GM23248 (cell line): ENCODE results near the gene GAL3ST1. TPM values are rescaled to one million over a fixed set of nuclear protein-coding genes. Genes with fewer than 3 reads are reported as not detected.

Source experiments
- DNase-seq: peaks from one replicate; pipeline ENCODE4 v3.0.0-alpha.2; 2015
- H2AFZ ChIP-seq: fragments of 200-600 bp; sonication (generic); 2 replicates; pipeline ENCODE4 v1.6.1; 2016; ENCODE audit warnings: antibody characterized with exemption
- H3F3A ChIP-seq: fragments of 200-600 bp; sonication (generic); 2 replicates; pipeline ENCODE4 v1.6.1; 2016; ENCODE audit warnings: mild to moderate bottlenecking, antibody characterized with exemption, mixed run types; ENCODE audit not compliant: insufficient read depth
- H3K27ac ChIP-seq: fragments of 200-600 bp; sonication (generic); 2 replicates; pipeline ENCODE4 v1.5.1; 2016; ENCODE audit warnings: mild to moderate bottlenecking
- H3K27me3 ChIP-seq: fragments of 200-600 bp; sonication (generic); replicated peaks from 2 replicates; pipeline ENCODE4 v1.6.1; 2016; ENCODE audit warnings: mild to moderate bottlenecking; ENCODE audit not compliant: insufficient read depth
- H3K36me3 ChIP-seq: fragments of 200-600 bp; sonication (generic); 2 replicates; pipeline ENCODE4 v1.6.1; 2016; ENCODE audit warnings: low read depth, mild to moderate bottlenecking
- H3K4me1 ChIP-seq: fragments of 200-600 bp; sonication (generic); 2 replicates; pipeline ENCODE4 v1.6.1; 2016; ENCODE audit warnings: mild to moderate bottlenecking; ENCODE audit not compliant: insufficient read depth
- H3K4me2 ChIP-seq: fragments of 200-600 bp; sonication (generic); one replicate; pipeline ENCODE4 v1.6.1; 2016; ENCODE audit warnings: mild to moderate bottlenecking; ENCODE audit not compliant: unreplicated experiment
- H3K4me3 ChIP-seq: fragments of 200-600 bp; sonication (generic); 2 replicates; pipeline ENCODE4 v1.5.1; 2016; ENCODE audit warnings: mild to moderate bottlenecking
- H3K79me2 ChIP-seq: fragments of 200-600 bp; sonication (generic); 2 replicates; pipeline ENCODE4 v1.6.1; 2016; ENCODE audit warnings: mild to moderate bottlenecking; ENCODE audit not compliant: insufficient read depth
- H3K9ac ChIP-seq: fragments of 200-600 bp; sonication (generic); 2 replicates; pipeline ENCODE4 v1.6.1; 2016; ENCODE audit warnings: mild to moderate bottlenecking
- H3K9me2 ChIP-seq: fragments of 200-600 bp; sonication (generic); 2 replicates; pipeline ENCODE4 v1.6.1; 2016; ENCODE audit warnings: mixed run types, mild to moderate bottlenecking, moderate library complexity; ENCODE audit not compliant: insufficient read depth
- H3K9me3 ChIP-seq: fragments of 200-600 bp; sonication (generic); one replicate; pipeline ENCODE4 v1.6.1; 2017; ENCODE audit warnings: low read depth
- H4K20me1 ChIP-seq: fragments of 200-600 bp; sonication (generic); 2 replicates; pipeline ENCODE4 v1.6.0; 2016; ENCODE audit not compliant: insufficient read depth
- EZH2 ChIP-seq: fragments of 200-600 bp; sonication (generic); IDR thresholded peaks from 2 replicates; pipeline ENCODE4 v1.6.1; 2018; ENCODE audit warnings: antibody characterized with exemption, mild to moderate bottlenecking; ENCODE audit not compliant: insufficient read depth, poor library complexity, severe bottlenecking
- EZH2phosphoT487 ChIP-seq: fragments of 200-600 bp; sonication (generic); IDR thresholded peaks from 2 replicates; pipeline ENCODE4 v1.6.1; 2018; ENCODE audit warnings: antibody characterized with exemption, moderate library complexity, mild to moderate bottlenecking, low read depth; ENCODE audit not compliant: insufficient read depth
- WGBS, 2 experiments: methylation state at CpG; one replicate each; pipeline ENCODE4 v1.1.6; 2015 to 2017; ENCODE audit warnings: low lambda C conversion rate in 2 of 2, low coverage in 1 of 2; ENCODE audit errors: missing lambda C conversion rate in 2 of 2; 5-methylcytosine and 5-hydroxymethylcytosine counted together
- in situ Hi-C: fragments of 300-500 bp; cut with MboI; formaldehyde crosslinking; loops from 2 replicates; pipeline ENCODE4 v1.15.0; 2020
- polyA plus RNA-seq: library from polyadenylated mRNA; unstranded; fragments of >200 nt; fragmentation: Nextera tagmentation; extraction: Ambion mirVana; gene quantifications from 2 replicates; pipeline ENCODE4 v1.2.1, GENCODE V29; 2016
- total RNA-seq: library from RNA; depleted of rRNA; stranded (reverse); fragments of >200 nt; shearing (Covaris generic); gene quantifications from 2 replicates; pipeline ENCODE4 v1.2.3, GENCODE V29; 2014

The GAL3ST1 gene
- total and polyA plus RNA-seq, 2 experiments from 2014 or later, result not detected

DNA sequence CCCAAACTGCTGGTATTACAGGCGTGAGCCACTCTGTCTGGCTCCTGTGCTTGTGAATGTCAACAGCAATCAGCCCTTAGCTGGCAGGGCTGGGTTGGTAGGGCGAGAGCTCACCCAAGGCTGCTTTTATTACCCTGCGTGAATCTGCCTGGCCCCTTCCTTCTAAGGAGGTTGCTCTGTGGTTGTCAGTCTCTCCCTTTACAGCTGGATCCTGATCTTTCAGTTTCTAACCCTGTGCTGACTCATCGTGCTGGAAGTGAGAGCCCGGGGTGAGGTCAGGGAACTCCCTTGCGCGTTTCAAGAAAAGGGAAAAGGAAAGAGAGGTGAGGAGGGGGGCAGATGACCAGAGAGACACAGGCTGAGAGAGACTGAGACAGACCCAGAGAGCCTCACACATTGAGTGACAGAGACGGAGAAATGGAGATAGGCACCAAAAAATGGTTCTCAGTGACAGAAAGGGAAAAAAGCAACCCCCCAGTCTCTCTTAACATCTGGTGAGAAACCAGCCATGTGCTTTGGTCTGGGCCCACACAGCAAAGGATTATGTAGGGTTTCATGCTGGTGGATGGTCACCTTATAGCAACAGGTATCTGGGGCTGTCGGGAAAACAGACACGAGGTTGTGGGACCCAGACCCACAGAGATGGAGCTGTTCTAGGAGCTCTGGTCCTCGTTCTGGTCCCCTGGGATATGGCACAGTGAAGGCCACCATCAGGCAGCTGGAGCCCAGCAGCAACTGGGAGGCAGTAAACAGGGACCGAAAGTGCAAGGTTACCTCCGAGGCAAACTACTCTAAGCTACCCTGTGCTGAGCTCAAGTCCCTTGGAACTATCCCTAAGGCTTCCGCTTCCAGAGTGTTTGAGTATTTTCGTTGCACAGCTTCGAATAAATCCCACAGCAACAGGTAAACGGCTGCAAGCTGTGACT, 35.1 kb upstream of the GAL3ST1 start:
- no peaks in the 10 kb centered on the region for H3K36me3 ChIP-seq
- peaks cover 23% of the 10 kb centered on the region for H3K4me1 ChIP-seq
- in situ Hi-C loops, result no loop called here
- no peaks in the 10 kb centered on the region for H3K9me3 ChIP-seq
- peak overlapping the region; percentile 58 for H3K4me3 ChIP-seq
- DNase-seq, result peak; percentile 91
- H3K27ac ChIP-seq, result peak overlapping the region; percentile 62
- 45 to 46% methylated on average over 17 of the region's 17 CpGs for WGBS, 2 experiments
- H4K20me1 ChIP-seq, result no peaks in the 10 kb centered on the region
- H3K9ac ChIP-seq, result peak overlapping the region; percentile 42
- peak overlapping the region; percentile 88 for H3K4me2 ChIP-seq
- no peaks in the 10 kb centered on the region for H3K27me3 ChIP-seq
- H3K79me2 ChIP-seq, result no peaks in the 10 kb centered on the region
- H2AFZ ChIP-seq, result peak overlapping the region; percentile 84
- TF ChIP-seq EZH2phosphoT487 (no peak), EZH2 (no peak)
- H3K9me2 ChIP-seq, result no peaks in the 10 kb centered on the region
- peaks cover 9% of the 10 kb centered on the region; the same call in 1 of the 2 replicates for H3F3A ChIP-seq

DNA sequence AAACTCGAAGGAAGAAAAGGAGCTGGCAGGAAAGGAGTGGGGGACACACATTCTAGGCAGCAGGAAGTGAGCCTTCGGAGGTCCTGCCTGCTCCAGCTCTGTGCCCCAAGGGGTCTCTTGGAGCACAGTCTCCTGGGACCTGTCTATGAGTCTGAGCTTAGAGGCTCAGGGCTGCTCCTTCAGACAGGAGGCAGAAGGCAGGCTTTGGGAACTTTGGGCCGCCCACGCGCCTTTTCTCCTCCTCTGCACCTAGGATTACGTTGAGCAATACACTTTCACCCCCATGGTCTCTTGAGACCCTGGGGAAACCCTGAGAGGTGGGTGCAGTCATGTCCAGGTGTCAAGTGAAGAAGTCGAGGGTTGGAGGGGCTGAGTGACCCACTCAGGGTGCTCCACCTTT, 33.5 kb upstream of the GAL3ST1 start:
- Histone ChIP-seq H3K4me3 (no peak overlapping the region), H2AFZ (no peak overlapping the region), H3K36me3 (no peaks in the 10 kb centered on the region), H3K27ac (no peak overlapping the region), H3K9me3 (no peaks in the 10 kb centered on the region), H3K27me3 (no peaks in the 10 kb centered on the region), H3K4me1 (peaks cover 23% of the 10 kb centered on the region), H3K9ac (no peak overlapping the region), H3K79me2 (no peaks in the 10 kb centered on the region), H4K20me1 (no peaks in the 10 kb centered on the region), H3K9me2 (no peaks in the 10 kb centered on the region), H3F3A (peaks cover 9% of the 10 kb centered on the region; the same call in 1 of the 2 replicates), H3K4me2 (no peak overlapping the region)
- no peak for TF ChIP-seq EZH2phosphoT487
- TF ChIP-seq EZH2, result no peak
- WGBS, 2 experiments, result 84 to 86% methylated on average over 7 of the region's 7 CpGs
- peak; percentile 10 for DNase-seq
- in situ Hi-C loops, result no loop called here

DNA sequence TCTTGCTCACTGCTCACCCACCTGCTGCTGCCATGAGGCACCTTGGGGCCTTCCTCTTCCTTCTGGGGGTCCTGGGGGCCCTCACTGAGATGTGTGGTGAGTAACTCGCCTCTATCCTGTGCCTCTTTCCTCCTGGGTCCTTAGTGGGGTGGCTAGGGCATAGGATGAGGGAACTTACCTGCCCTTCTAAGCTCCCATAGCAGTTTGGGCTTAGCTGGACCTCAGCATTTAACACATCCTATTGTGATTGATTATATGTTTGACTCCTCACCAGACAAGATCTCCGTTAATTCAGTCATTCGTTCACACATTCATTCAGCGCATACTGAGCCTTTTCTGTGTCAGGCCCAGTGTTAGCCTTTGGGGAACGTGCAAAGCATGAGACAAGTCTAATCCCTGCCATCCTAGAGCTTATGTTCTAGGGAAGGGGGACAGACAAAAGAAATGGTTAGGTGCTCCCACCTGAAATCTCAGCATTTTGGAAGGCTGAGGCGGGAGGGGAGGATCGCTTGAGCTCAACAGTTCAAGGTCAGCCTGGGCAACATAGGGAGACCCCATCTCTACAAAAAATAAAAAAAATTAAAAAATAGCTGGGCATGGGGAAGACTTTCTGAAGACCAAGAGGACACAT, 33.0 kb upstream of the GAL3ST1 start:
- in situ Hi-C loops, result no loop called here
- peak overlapping the region; percentile 99 for H3K4me2 ChIP-seq

DNA sequence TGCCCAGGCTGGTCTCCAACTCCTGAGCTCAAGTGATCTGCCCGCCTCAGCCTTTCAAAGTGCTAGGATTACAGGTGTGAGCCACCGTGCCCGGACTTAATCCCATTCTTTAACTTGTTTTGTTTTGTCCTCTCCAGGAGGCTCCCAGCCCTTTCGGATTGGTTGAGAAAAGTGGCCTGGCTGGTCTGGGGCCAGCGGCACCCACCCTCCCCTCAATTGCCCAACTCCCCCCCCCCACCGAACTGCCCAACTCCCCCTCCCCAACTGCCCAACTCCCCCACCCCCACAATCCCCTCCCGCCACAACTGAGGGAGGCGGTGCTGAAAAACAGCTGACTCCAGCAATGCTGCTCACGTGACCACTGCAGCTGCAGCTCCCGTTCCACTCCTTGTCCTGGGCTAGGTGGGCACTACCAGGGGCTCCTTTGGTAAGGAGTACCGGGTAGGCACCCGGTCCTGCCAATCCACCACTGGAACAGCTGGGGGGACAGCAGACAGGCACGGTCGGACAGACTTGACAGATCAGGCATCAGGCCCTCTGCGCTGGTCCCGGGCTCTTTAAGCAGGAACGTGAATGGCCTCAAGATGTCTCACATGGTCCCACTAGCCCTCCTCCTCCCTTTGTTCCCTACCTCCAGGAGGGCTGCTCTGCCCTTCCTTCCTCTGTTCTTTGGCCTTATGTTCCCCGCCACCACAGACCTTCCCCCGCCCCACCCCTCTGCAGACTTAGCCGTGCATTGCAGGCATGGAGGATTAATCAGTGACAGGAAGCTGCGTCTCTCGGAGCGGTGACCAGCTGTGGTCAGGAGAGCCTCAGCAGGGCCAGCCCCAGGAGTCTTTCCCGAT, 32.2 kb upstream of the GAL3ST1 start, which contains the start of gene TCN2:
TSS of gene TCN2 (plus strand) at position 720 of the 845 bp plus-strand sequence. CDS start 158 bp downstream, outside the sequence.
- Histone ChIP-seq H2AFZ (peak within 1 kb of the TSS; percentile 98), H3K27ac (peak within 1 kb of the TSS; percentile 39; the same call in 1 of the 2 replicates), H3K4me3 (peak within 1 kb of the TSS; percentile 76), H3K79me2 (no peaks in the 10 kb centered on the region), H4K20me1 (no peaks in the 10 kb centered on the region), H3K36me3 (no peaks in the 10 kb centered on the region), H3F3A (peaks cover 9% of the 10 kb centered on the region; the same call in 1 of the 2 replicates), H3K9ac (peak within 1 kb of the TSS; percentile 78), H3K4me2 (peak within 1 kb of the TSS; percentile 99), H3K9me2 (no peaks in the 10 kb centered on the region), H3K27me3 (no peaks in the 10 kb centered on the region), H3K9me3 (no peaks in the 10 kb centered on the region), H3K4me1 (peaks cover 23% of the 10 kb centered on the region)
- in situ Hi-C loops, result no loop called here
- no peak for TF ChIP-seq EZH2
- WGBS, 2 experiments, result 2% methylated on average over 16 to 24 of the region's 24 CpGs
- DNase-seq, result peak; percentile 86

More for the DNA sequence above, 33.0 kb upstream of the GAL3ST1 start:
- H3K4me1 ChIP-seq, result peaks cover 23% of the 10 kb centered on the region
- H3K79me2 ChIP-seq, result no peaks in the 10 kb centered on the region
- peak overlapping the region; percentile 76 for H3K4me3 ChIP-seq
- H3K9ac ChIP-seq, result peak overlapping the region; percentile 78
- peaks cover 9% of the 10 kb centered on the region; the same call in 1 of the 2 replicates for H3F3A ChIP-seq
- H3K27me3 ChIP-seq, result no peaks in the 10 kb centered on the region
- no peak for DNase-seq
- H3K9me3 ChIP-seq, result no peaks in the 10 kb centered on the region
- WGBS, 2 experiments, result 74% methylated on average over 7 of the region's 7 CpGs
- H2AFZ ChIP-seq, result peak overlapping the region; percentile 98
- H3K9me2 ChIP-seq, result no peaks in the 10 kb centered on the region
- TF ChIP-seq EZH2, result no peak
- TF ChIP-seq EZH2phosphoT487, result no peak
- H3K27ac ChIP-seq, result no peak overlapping the region
- H4K20me1 ChIP-seq, result no peaks in the 10 kb centered on the region
- no peaks in the 10 kb centered on the region for H3K36me3 ChIP-seq
